Activated T-cell treated with anti-CD3 and anti-CD28 coated beads, Interleukin-2, amount 50 U/mL, for 24 hours (primary cell): ENCODE measurements around the gene RRAD.
"Not testable (repeated sequence)": the region's sequence is repeated elsewhere in the genome, so short reads cannot be mapped to it uniquely, and the experiment has no call there.

Experiments
- DNase-seq: peaks from one replicate; pipeline ENCODE4 v3.0.0-alpha.2; 2020
- H3K27ac Mint-ChIP-seq: 2 replicates; pipeline ENCODE4 v1.8.0; 2020; ENCODE audit warnings: mild to moderate bottlenecking, mixed read lengths
- H3K27me3 Mint-ChIP-seq: 2 replicates; pipeline ENCODE4 v1.8.0; 2020; ENCODE audit warnings: mixed read lengths
- H3K36me3 Mint-ChIP-seq: 2 replicates; pipeline ENCODE4 v1.8.0; 2020; ENCODE audit warnings: low read depth, mixed read lengths
- H3K4me1 Mint-ChIP-seq: 2 replicates; pipeline ENCODE4 v1.8.0; 2020; ENCODE audit warnings: low read depth, mixed read lengths
- H3K4me3 Mint-ChIP-seq: 2 replicates; pipeline ENCODE4 v1.8.0; 2020; ENCODE audit warnings: mild to moderate bottlenecking, moderate library complexity, mixed read lengths
- H3K9me3 Mint-ChIP-seq: 2 replicates; pipeline ENCODE4 v1.8.0; 2020; ENCODE audit warnings: mixed read lengths

The RRAD gene

GRCh38 chr16:66955363-66956153, 30.2 kb upstream of the RRAD start:
- H3K27me3 Mint-ChIP-seq: peaks cover 29% of the 10 kb centered on the region
- H3K4me1 Mint-ChIP-seq: not testable (repeated sequence)

GRCh38 chr16:66954097-66954659, 28.8 kb upstream of the RRAD start:
- Mint-ChIP-seq H3K4me1 (peaks cover 7% of the 10 kb centered on the region), H3K9me3 (no peaks in the 10 kb centered on the region), H3K27me3 (peaks cover 41% of the 10 kb centered on the region), H3K27ac (no peak overlapping the region), H3K4me3 (no peak overlapping the region), H3K36me3 (no peaks in the 10 kb centered on the region)
- peak; percentile 83 for DNase-seq

More at GRCh38 chr16:66955363-66956153, 30.2 kb upstream of the RRAD start:
- not testable (repeated sequence) for H3K36me3 Mint-ChIP-seq, H3K4me3 Mint-ChIP-seq, H3K9me3 Mint-ChIP-seq, H3K27ac Mint-ChIP-seq, DNase-seq

- H3K36me3 Mint-ChIP-seq: no peaks in the 10 kb centered on the region
- DNase-seq: no peak
- H3K4me3 Mint-ChIP-seq: no peak overlapping the region
Measured at GRCh38 chr16:66953462-66954096, 28.2 kb upstream of the RRAD start.

GRCh38 chr16:66952430-66953110, 27.2 kb upstream of the RRAD start:
- Mint-ChIP-seq H3K36me3 (no peaks in the 10 kb centered on the region), H3K4me1 (peaks cover 16% of the 10 kb centered on the region), H3K27ac (no peak overlapping the region), H3K9me3 (no peaks in the 10 kb centered on the region), H3K27me3 (peaks cover 56% of the 10 kb centered on the region), H3K4me3 (no peak overlapping the region)
- no peak for DNase-seq

More at GRCh38 chr16:66953462-66954096, 28.2 kb upstream of the RRAD start:
- H3K27me3 Mint-ChIP-seq: peaks cover 47% of the 10 kb centered on the region
- H3K4me1 Mint-ChIP-seq: peaks cover 9% of the 10 kb centered on the region
- no peak overlapping the region for H3K27ac Mint-ChIP-seq
- no peaks in the 10 kb centered on the region for H3K9me3 Mint-ChIP-seq

- H3K27me3 Mint-ChIP-seq: peaks cover 60% of the 10 kb centered on the region
- no peak overlapping the region for H3K4me3 Mint-ChIP-seq
- no peak for DNase-seq
Measured at GRCh38 chr16:66950971-66951790, 25.8 kb upstream of the RRAD start.

GRCh38 chr16:66950437-66950836, 25.1 kb upstream of the RRAD start:
- H3K27me3 Mint-ChIP-seq: peaks cover 60% of the 10 kb centered on the region
- H3K36me3 Mint-ChIP-seq: no peaks in the 10 kb centered on the region
- no peak overlapping the region for H3K4me3 Mint-ChIP-seq
- H3K9me3 Mint-ChIP-seq: no peaks in the 10 kb centered on the region
- peaks cover 23% of the 10 kb centered on the region for H3K4me1 Mint-ChIP-seq
- no peak overlapping the region for H3K27ac Mint-ChIP-seq
- no peak for DNase-seq

More at GRCh38 chr16:66950971-66951790, 25.8 kb upstream of the RRAD start:
- Mint-ChIP-seq H3K4me1 (peaks cover 23% of the 10 kb centered on the region), H3K36me3 (no peaks in the 10 kb centered on the region), H3K9me3 (no peaks in the 10 kb centered on the region), H3K27ac (no peak overlapping the region)

GRCh38 chr16:66949472-66949871, 24.1 kb upstream of the RRAD start:
- Mint-ChIP-seq H3K4me1 (peaks cover 23% of the 10 kb centered on the region), H3K4me3 (no peak overlapping the region), H3K9me3 (no peaks in the 10 kb centered on the region), H3K36me3 (no peaks in the 10 kb centered on the region), H3K27ac (no peak overlapping the region), H3K27me3 (peaks cover 60% of the 10 kb centered on the region)
- no peak for DNase-seq

GRCh38 chr16:66948837-66949225, 23.5 kb upstream of the RRAD start:
- Mint-ChIP-seq H3K27ac (no peak overlapping the region), H3K9me3 (no peaks in the 10 kb centered on the region), H3K36me3 (peaks cover 4% of the 10 kb centered on the region), H3K27me3 (peaks cover 57% of the 10 kb centered on the region), H3K4me1 (peaks cover 23% of the 10 kb centered on the region), H3K4me3 (peak overlapping the region; percentile 79)
- no peak for DNase-seq

GRCh38 chr16:66948134-66948836, 22.9 kb upstream of the RRAD start:
- peak; percentile 55 for DNase-seq
- Mint-ChIP-seq H3K4me1 (peaks cover 23% of the 10 kb centered on the region), H3K27me3 (peaks cover 52% of the 10 kb centered on the region), H3K27ac (no peak overlapping the region), H3K36me3 (peaks cover 9% of the 10 kb centered on the region), H3K9me3 (no peaks in the 10 kb centered on the region), H3K4me3 (peak overlapping the region; percentile 79)

- no peaks in the 10 kb centered on the region for H3K9me3 Mint-ChIP-seq
- H3K27me3 Mint-ChIP-seq: peaks cover 46% of the 10 kb centered on the region
- H3K27ac Mint-ChIP-seq: no peak overlapping the region
- peaks cover 17% of the 10 kb centered on the region for H3K36me3 Mint-ChIP-seq
- peak; percentile 85 for DNase-seq
- H3K4me3 Mint-ChIP-seq: peak overlapping the region; percentile 79
- peaks cover 23% of the 10 kb centered on the region for H3K4me1 Mint-ChIP-seq
Measured at GRCh38 chr16:66947302-66948065, 22.1 kb upstream of the RRAD start.

GRCh38 chr16:66946974-66947301, 21.6 kb upstream of the RRAD start:
- Mint-ChIP-seq H3K4me3 (no peak overlapping the region), H3K27me3 (peaks cover 41% of the 10 kb centered on the region), H3K27ac (no peak overlapping the region), H3K4me1 (peaks cover 23% of the 10 kb centered on the region), H3K9me3 (no peaks in the 10 kb centered on the region), H3K36me3 (peaks cover 23% of the 10 kb centered on the region)
- no peak for DNase-seq

- DNase-seq: no peak
- no peaks in the 10 kb centered on the region for H3K9me3 Mint-ChIP-seq
- no peak overlapping the region for H3K27ac Mint-ChIP-seq
- H3K27me3 Mint-ChIP-seq: peaks cover 37% of the 10 kb centered on the region
- peaks cover 23% of the 10 kb centered on the region for H3K4me1 Mint-ChIP-seq
- H3K36me3 Mint-ChIP-seq: peaks cover 27% of the 10 kb centered on the region
- H3K4me3 Mint-ChIP-seq: no peak overlapping the region
Measured at GRCh38 chr16:66946541-66946940, 21.2 kb upstream of the RRAD start.

GRCh38 chr16:66945939-66946338, 20.6 kb upstream of the RRAD start:
- no peak overlapping the region for H3K27ac Mint-ChIP-seq
- H3K4me3 Mint-ChIP-seq: no peak overlapping the region
- DNase-seq: no peak
- H3K27me3 Mint-ChIP-seq: peaks cover 32% of the 10 kb centered on the region
- peaks cover 33% of the 10 kb centered on the region for H3K36me3 Mint-ChIP-seq
- no peaks in the 10 kb centered on the region for H3K9me3 Mint-ChIP-seq
- H3K4me1 Mint-ChIP-seq: peaks cover 23% of the 10 kb centered on the region
